ENCODE measurements around the gene BRAF.
"Not testable (repeated sequence)": the region's sequence is repeated elsewhere in the genome, so short reads cannot be mapped to it uniquely, and the experiment has no call there.

BRAF gene

GRCh38 chr7:140767418-140767817 lies 157.3 kb downstream of the BRAF start:
- DNase-seq: no peak

- DNase-seq: not testable (repeated sequence)
These were observed 159.3 kb downstream of the BRAF start for GRCh38 chr7:140765441-140765840.

GRCh38 chr7:140763166-140763565 lies 161.6 kb downstream of the BRAF start:
- DNase-seq: not testable (repeated sequence)

- DNase-seq: not testable (repeated sequence)
These were observed 163.4 kb downstream of the BRAF start for GRCh38 chr7:140761375-140761774.

GRCh38 chr7:140754506-140754905 lies 170.2 kb downstream of the BRAF start:
- no peak for DNase-seq

- no peak for DNase-seq
These were observed 172.2 kb downstream of the BRAF start for GRCh38 chr7:140752533-140752932.

- DNase-seq: no peak
These were observed 178.0 kb downstream of the BRAF start for GRCh38 chr7:140746751-140747150.

- no peak for DNase-seq
These were observed 179.3 kb downstream of the BRAF start for GRCh38 chr7:140745266-140746058.

GRCh38 chr7:140744005-140744404 lies 180.7 kb downstream of the BRAF start:
- no peak for DNase-seq

- not testable (repeated sequence) for DNase-seq
These were observed 181.5 kb downstream of the BRAF start for GRCh38 chr7:140743255-140743654.

GRCh38 chr7:140738280-140738679 lies 186.4 kb downstream of the BRAF start:
- DNase-seq: no peak

- DNase-seq: no peak
These were observed 190.0 kb downstream of the BRAF start for GRCh38 chr7:140734729-140735128.

- no peak for DNase-seq
These were observed 190.6 kb downstream of the BRAF start for GRCh38 chr7:140734096-140734495.

- no peak for DNase-seq
These were observed 192.3 kb downstream of the BRAF start for GRCh38 chr7:140732416-140732815.

- no peak for DNase-seq
These were observed 198.4 kb downstream of the BRAF start for GRCh38 chr7:140726281-140726680.

- no peak for DNase-seq
These were observed 200.0 kb downstream of the BRAF start for GRCh38 chr7:140724706-140725105.

GRCh38 chr7:140723574-140723973 lies 201.2 kb downstream of the BRAF start:
- DNase-seq: no peak

GRCh38 chr7:140723006-140723405 lies 201.7 kb downstream of the BRAF start:
- no peak for DNase-seq

GRCh38 chr7:140722254-140722653 lies 202.5 kb downstream of the BRAF start:
- DNase-seq: no peak

- DNase-seq: no peak
These were observed 205.0 kb downstream of the BRAF start for GRCh38 chr7:140719721-140720120.

GRCh38 chr7:140714331-140715040 lies 210.2 kb downstream of the BRAF start:
- DNase-seq: no peak

- not testable (repeated sequence) for DNase-seq
These were observed 212.3 kb downstream of the BRAF start for GRCh38 chr7:140712392-140712791.

GRCh38 chr7:140708764-140709163 lies 216.0 kb downstream of the BRAF start:
- not testable (repeated sequence) for DNase-seq

GRCh38 chr7:140707132-140707531 lies 217.6 kb downstream of the BRAF start:
- DNase-seq: no peak
